Duodenal mucosa (tissue), 2 donors: ENCODE measurements around the gene MEX3D.

ENCODE experiments used
- H3K27ac ChIP-seq: one replicate; pipeline ENCODE4 v1.7.0; 2013; ENCODE audit warnings: low read depth, low read length
- H3K27me3 ChIP-seq, 2 donors: one replicate each; pipeline ENCODE4 v1.7.0; 2013; ENCODE audit warnings: low read length in 2 of 2, control low read depth in 1 of 2; ENCODE audit not compliant: insufficient read depth in 2 of 2, control insufficient read depth in 1 of 2
- H3K36me3 ChIP-seq, 2 donors: one replicate each; pipeline ENCODE4 v1.7.0; 2013; ENCODE audit warnings: low read length in 2 of 2, control low read depth in 1 of 2; ENCODE audit not compliant: insufficient read depth in 2 of 2, control insufficient read depth in 1 of 2
- H3K4me1 ChIP-seq, 2 donors: one replicate each; pipeline ENCODE4 v1.7.0; 2013; ENCODE audit warnings: low read length in 2 of 2, control low read depth in 1 of 2; ENCODE audit not compliant: insufficient read depth in 2 of 2, control insufficient read depth in 1 of 2
- H3K4me3 ChIP-seq, 2 donors: one replicate each; pipeline ENCODE4 v1.7.0; 2013; ENCODE audit warnings: low read length in 2 of 2, low read depth in 1 of 2
- H3K9ac ChIP-seq, 2 donors: one replicate each; pipeline ENCODE4 v1.7.0; 2013; ENCODE audit warnings: low read length in 2 of 2, low read depth in 1 of 2
- H3K9me3 ChIP-seq, 2 donors: one replicate each; pipeline ENCODE4 v1.7.0; 2013; ENCODE audit warnings: low read length in 2 of 2, control low read depth in 1 of 2; ENCODE audit not compliant: control insufficient read depth in 1 of 2

MEX3D gene

GRCh38 chr19:1609680-1610474 lies 41.8 kb upstream of the MEX3D start:
- H3K4me3 ChIP-seq = no peak overlapping the region
- no peak overlapping the region for H3K9ac ChIP-seq
- peaks cover 19 to 47% of the 10 kb centered on the region in 2 donors for H3K36me3 ChIP-seq
- peaks cover 6 to 17% of the 10 kb centered on the region in 2 donors for H3K4me1 ChIP-seq
- no peaks in the 10 kb centered on the region for H3K9me3 ChIP-seq
- H3K27ac ChIP-seq = no peak overlapping the region
- no peaks in the 10 kb centered on the region for H3K27me3 ChIP-seq

- Histone ChIP-seq H3K27ac (no peak overlapping the region), H3K9ac (no peak overlapping the region)
These were observed 40.9 kb upstream of the MEX3D start for GRCh38 chr19:1609103-1609396.

GRCh38 chr19:1608359-1609102 lies 40.4 kb upstream of the MEX3D start:
- Histone ChIP-seq H3K27me3 (no peaks in the 10 kb centered on the region), H3K9ac (no peak overlapping the region), H3K36me3 (peaks cover 9 to 33% of the 10 kb centered on the region in 2 donors), H3K4me1 (peaks cover 6 to 28% of the 10 kb centered on the region in 2 donors), H3K9me3 (no peaks in the 10 kb centered on the region), H3K4me3 (no peak overlapping the region), H3K27ac (no peak overlapping the region)

More at GRCh38 chr19:1609103-1609396, 40.9 kb upstream of the MEX3D start:
- Histone ChIP-seq H3K9me3 (no peaks in the 10 kb centered on the region), H3K4me3 (no peak overlapping the region), H3K4me1 (peaks cover 6 to 23% of the 10 kb centered on the region in 2 donors), H3K27me3 (no peaks in the 10 kb centered on the region), H3K36me3 (peaks cover 15 to 38% of the 10 kb centered on the region in 2 donors)

- Histone ChIP-seq H3K4me1 (peaks cover 11 to 37% of the 10 kb centered on the region in 2 donors), H3K9me3 (no peaks in the 10 kb centered on the region), H3K27me3 (no peaks in the 10 kb centered on the region), H3K27ac (peak overlapping the region; percentile 89), H3K36me3 (peaks cover 0 to 15% of the 10 kb centered on the region in 2 donors), H3K9ac (peak overlapping the region; percentile 62 to 85), H3K4me3 (peak overlapping the region; percentile 83 to 86)
These were observed 38.1 kb upstream of the MEX3D start for GRCh38 chr19:1606138-1606651.

- no peaks in the 10 kb centered on the region for H3K27me3 ChIP-seq
- peak within 1 kb of the TSS; percentile 91 for H3K9ac ChIP-seq
- peaks cover 0 to 12% of the 10 kb centered on the region in 2 donors for H3K36me3 ChIP-seq
- peak within 1 kb of the TSS; percentile 89 for H3K27ac ChIP-seq
- peak within 1 kb of the TSS; percentile 92 to 97 for H3K4me3 ChIP-seq
- peaks cover 11 to 37% of the 10 kb centered on the region in 2 donors for H3K4me1 ChIP-seq
- no peaks in the 10 kb centered on the region for H3K9me3 ChIP-seq
These were observed 37.4 kb upstream of the MEX3D start, which contains the start of gene UQCR11 for GRCh38 chr19:1605236-1606137. Gene UQCR11, minus strand, starts transcription at chr19:1605462. Its CDS starts 53 bp downstream, at chr19:1605409.

GRCh38 chr19:1602091-1602707 lies 34.1 kb upstream of the MEX3D start:
- H3K27ac ChIP-seq = no peak overlapping the region
- no peak overlapping the region for H3K4me3 ChIP-seq
- no peaks in the 10 kb centered on the region for H3K27me3 ChIP-seq
- no peaks in the 10 kb centered on the region for H3K9me3 ChIP-seq
- H3K9ac ChIP-seq = no peak overlapping the region
- peaks cover 11 to 31% of the 10 kb centered on the region in 2 donors for H3K4me1 ChIP-seq
- peaks cover 10 to 29% of the 10 kb centered on the region in 2 donors for H3K36me3 ChIP-seq

GRCh38 chr19:1601613-1602064 lies 33.5 kb upstream of the MEX3D start:
- no peak overlapping the region for H3K9ac ChIP-seq
- H3K9me3 ChIP-seq = no peaks in the 10 kb centered on the region
- no peaks in the 10 kb centered on the region for H3K27me3 ChIP-seq
- H3K4me1 ChIP-seq = peaks cover 11 to 31% of the 10 kb centered on the region in 2 donors
- peaks cover 12 to 33% of the 10 kb centered on the region in 2 donors for H3K36me3 ChIP-seq
- H3K27ac ChIP-seq = no peak overlapping the region
- no peak overlapping the region for H3K4me3 ChIP-seq

- H3K36me3 ChIP-seq = peaks cover 12 to 39% of the 10 kb centered on the region in 2 donors
- H3K4me3 ChIP-seq = no peak overlapping the region
These were observed 31.3 kb upstream of the MEX3D start for GRCh38 chr19:1599460-1599846.

GRCh38 chr19:1598777-1599459 lies 30.8 kb upstream of the MEX3D start:
- Histone ChIP-seq H3K9ac (no peak overlapping the region), H3K4me3 (no peak overlapping the region), H3K36me3 (peaks cover 12 to 39% of the 10 kb centered on the region in 2 donors), H3K27ac (no peak overlapping the region), H3K9me3 (no peaks in the 10 kb centered on the region), H3K27me3 (no peaks in the 10 kb centered on the region), H3K4me1 (peaks cover 5 to 13% of the 10 kb centered on the region in 2 donors)

More at GRCh38 chr19:1599460-1599846, 31.3 kb upstream of the MEX3D start:
- no peak overlapping the region for H3K9ac ChIP-seq
- peaks cover 5 to 18% of the 10 kb centered on the region in 2 donors for H3K4me1 ChIP-seq
- H3K9me3 ChIP-seq = no peaks in the 10 kb centered on the region
- H3K27ac ChIP-seq = no peak overlapping the region
- no peaks in the 10 kb centered on the region for H3K27me3 ChIP-seq
